Esophagus squamous epithelium (tissue), 4 donors: ENCODE data around the gene SSC5D.

Experiments
- CTCF ChIP-seq, 6 experiments: fragments of 450-650 bp in 4 of 6; fragments of 200-600 bp in 2 of 6; sonication (generic) in 2 of 6; IDR thresholded peaks; one replicate each; pipeline ENCODE4 v1.5.1; 2016 to 2019; ENCODE audit warnings: antibody characterized with exemption in 6 of 6, mild to moderate bottlenecking in 4 of 6, moderate library complexity in 4 of 6
- POLR2A ChIP-seq, 4 donors: fragments of 450-650 bp; IDR thresholded peaks; one replicate each; pipeline ENCODE4 v1.6.1; 2017; ENCODE audit warnings: antibody characterized with exemption in 4 of 4, mild to moderate bottlenecking in 4 of 4, moderate library complexity in 3 of 4

GRCh38 chr19:55479451-55480230 is 8.6 kb upstream of the SSC5D start:
- no peak for TF ChIP-seq CTCF (IDR thresholded peaks at IDR 0.05)
- TF ChIP-seq POLR2A (IDR thresholded peaks at IDR 0.05): no peak
